ENCODE measurements around the gene TUBB6. TPM values are rescaled to one million over a fixed set of nuclear protein-coding genes. Genes with fewer than 3 reads are reported as not detected.

The TUBB6 gene
- total and polyA plus RNA-seq, 2 of the 8 experiments (the other 6 are each of a cell fraction or from before 2014, with no cell fraction given) = 126 to 223 TPM

GRCh38 chr18:12315490-12315889 lies 7.4 kb downstream of the TUBB6 start (continued):
- TF ChIP-seq, protein P1, sequence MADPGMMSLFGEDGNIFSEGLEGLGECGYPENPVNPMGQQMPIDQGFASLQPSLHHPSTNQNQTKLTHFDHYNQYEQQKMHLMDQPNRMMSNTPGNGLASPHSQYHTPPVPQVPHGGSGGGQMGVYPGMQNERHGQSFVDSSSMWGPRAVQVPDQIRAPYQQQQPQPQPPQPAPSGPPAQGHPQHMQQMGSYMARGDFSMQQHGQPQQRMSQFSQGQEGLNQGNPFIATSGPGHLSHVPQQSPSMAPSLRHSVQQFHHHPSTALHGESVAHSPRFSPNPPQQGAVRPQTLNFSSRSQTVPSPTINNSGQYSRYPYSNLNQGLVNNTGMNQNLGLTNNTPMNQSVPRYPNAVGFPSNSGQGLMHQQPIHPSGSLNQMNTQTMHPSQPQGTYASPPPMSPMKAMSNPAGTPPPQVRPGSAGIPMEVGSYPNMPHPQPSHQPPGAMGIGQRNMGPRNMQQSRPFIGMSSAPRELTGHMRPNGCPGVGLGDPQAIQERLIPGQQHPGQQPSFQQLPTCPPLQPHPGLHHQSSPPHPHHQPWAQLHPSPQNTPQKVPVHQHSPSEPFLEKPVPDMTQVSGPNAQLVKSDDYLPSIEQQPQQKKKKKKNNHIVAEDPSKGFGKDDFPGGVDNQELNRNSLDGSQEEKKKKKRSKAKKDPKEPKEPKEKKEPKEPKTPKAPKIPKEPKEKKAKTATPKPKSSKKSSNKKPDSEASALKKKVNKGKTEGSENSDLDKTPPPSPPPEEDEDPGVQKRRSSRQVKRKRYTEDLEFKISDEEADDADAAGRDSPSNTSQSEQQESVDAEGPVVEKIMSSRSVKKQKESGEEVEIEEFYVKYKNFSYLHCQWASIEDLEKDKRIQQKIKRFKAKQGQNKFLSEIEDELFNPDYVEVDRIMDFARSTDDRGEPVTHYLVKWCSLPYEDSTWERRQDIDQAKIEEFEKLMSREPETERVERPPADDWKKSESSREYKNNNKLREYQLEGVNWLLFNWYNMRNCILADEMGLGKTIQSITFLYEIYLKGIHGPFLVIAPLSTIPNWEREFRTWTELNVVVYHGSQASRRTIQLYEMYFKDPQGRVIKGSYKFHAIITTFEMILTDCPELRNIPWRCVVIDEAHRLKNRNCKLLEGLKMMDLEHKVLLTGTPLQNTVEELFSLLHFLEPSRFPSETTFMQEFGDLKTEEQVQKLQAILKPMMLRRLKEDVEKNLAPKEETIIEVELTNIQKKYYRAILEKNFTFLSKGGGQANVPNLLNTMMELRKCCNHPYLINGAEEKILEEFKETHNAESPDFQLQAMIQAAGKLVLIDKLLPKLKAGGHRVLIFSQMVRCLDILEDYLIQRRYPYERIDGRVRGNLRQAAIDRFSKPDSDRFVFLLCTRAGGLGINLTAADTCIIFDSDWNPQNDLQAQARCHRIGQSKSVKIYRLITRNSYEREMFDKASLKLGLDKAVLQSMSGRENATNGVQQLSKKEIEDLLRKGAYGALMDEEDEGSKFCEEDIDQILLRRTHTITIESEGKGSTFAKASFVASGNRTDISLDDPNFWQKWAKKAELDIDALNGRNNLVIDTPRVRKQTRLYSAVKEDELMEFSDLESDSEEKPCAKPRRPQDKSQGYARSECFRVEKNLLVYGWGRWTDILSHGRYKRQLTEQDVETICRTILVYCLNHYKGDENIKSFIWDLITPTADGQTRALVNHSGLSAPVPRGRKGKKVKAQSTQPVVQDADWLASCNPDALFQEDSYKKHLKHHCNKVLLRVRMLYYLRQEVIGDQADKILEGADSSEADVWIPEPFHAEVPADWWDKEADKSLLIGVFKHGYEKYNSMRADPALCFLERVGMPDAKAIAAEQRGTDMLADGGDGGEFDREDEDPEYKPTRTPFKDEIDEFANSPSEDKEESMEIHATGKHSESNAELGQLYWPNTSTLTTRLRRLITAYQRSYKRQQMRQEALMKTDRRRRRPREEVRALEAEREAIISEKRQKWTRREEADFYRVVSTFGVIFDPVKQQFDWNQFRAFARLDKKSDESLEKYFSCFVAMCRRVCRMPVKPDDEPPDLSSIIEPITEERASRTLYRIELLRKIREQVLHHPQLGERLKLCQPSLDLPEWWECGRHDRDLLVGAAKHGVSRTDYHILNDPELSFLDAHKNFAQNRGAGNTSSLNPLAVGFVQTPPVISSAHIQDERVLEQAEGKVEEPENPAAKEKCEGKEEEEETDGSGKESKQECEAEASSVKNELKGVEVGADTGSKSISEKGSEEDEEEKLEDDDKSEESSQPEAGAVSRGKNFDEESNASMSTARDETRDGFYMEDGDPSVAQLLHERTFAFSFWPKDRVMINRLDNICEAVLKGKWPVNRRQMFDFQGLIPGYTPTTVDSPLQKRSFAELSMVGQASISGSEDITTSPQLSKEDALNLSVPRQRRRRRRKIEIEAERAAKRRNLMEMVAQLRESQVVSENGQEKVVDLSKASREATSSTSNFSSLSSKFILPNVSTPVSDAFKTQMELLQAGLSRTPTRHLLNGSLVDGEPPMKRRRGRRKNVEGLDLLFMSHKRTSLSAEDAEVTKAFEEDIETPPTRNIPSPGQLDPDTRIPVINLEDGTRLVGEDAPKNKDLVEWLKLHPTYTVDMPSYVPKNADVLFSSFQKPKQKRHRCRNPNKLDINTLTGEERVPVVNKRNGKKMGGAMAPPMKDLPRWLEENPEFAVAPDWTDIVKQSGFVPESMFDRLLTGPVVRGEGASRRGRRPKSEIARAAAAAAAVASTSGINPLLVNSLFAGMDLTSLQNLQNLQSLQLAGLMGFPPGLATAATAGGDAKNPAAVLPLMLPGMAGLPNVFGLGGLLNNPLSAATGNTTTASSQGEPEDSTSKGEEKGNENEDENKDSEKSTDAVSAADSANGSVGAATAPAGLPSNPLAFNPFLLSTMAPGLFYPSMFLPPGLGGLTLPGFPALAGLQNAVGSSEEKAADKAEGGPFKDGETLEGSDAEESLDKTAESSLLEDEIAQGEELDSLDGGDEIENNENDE (IDR thresholded peaks at IDR 0.05; ENCODE audit: insufficient replicate concordance, low read length) = no peak
- TF ChIP-seq JUN (IDR thresholded peaks at IDR 0.05; ENCODE audit: low read depth, low read length) (no peak), CHD2 (IDR thresholded peaks at IDR 0.05; ENCODE audit: low read length) (no peak), FOSL1 (IDR thresholded peaks at IDR 0.05; ENCODE audit: insufficient read depth, low read depth, low read length) (no peak), SIRT6 (IDR thresholded peaks at IDR 0.05; ENCODE audit: low read length) (no peak)
- TF ChIP-seq, protein P2, sequence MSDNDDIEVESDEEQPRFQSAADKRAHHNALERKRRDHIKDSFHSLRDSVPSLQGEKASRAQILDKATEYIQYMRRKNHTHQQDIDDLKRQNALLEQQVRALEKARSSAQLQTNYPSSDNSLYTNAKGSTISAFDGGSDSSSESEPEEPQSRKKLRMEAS (IDR thresholded peaks at IDR 0.05) = no peak

Data from H1 (cell line).